ENCODE data around the gene ABCA2.

ABCA2 gene

GRCh38 chr9:137015540-137015930 lies 12.5 kb downstream of the ABCA2 start:
- no peak for TF ChIP-seq CTCF (IDR thresholded peaks at IDR 0.05; ENCODE audit: borderline replicate concordance, control extremely low read depth, extremely low read depth, insufficient read depth, missing control alignments)
- in situ Hi-C loops (cut with MboI; ENCODE audit: low sequenced_read_pairs, unreplicated experiment): no loop called here
- DNase-seq (ENCODE audit: low spot score): no peak

GRCh38 chr9:137014776-137015539 lies 13.1 kb downstream of the ABCA2 start:
- no peak for TF ChIP-seq CTCF (IDR thresholded peaks at IDR 0.05; ENCODE audit: borderline replicate concordance, control extremely low read depth, extremely low read depth, insufficient read depth, missing control alignments)
- no peak for DNase-seq (ENCODE audit: low spot score)
- in situ Hi-C loops (cut with MboI; ENCODE audit: low sequenced_read_pairs, unreplicated experiment): no loop called here

GRCh38 chr9:137014166-137014565 lies 13.9 kb downstream of the ABCA2 start:
- no peak for DNase-seq (ENCODE audit: low spot score)
- no peak for TF ChIP-seq CTCF (IDR thresholded peaks at IDR 0.05; ENCODE audit: borderline replicate concordance, control extremely low read depth, extremely low read depth, insufficient read depth, missing control alignments)
- in situ Hi-C loops (cut with MboI; ENCODE audit: low sequenced_read_pairs, unreplicated experiment): no loop called here

GRCh38 chr9:137013571-137013940 lies 14.5 kb downstream of the ABCA2 start:
- DNase-seq (ENCODE audit: low spot score): no peak
- no peak for TF ChIP-seq CTCF (IDR thresholded peaks at IDR 0.05; ENCODE audit: borderline replicate concordance, control extremely low read depth, extremely low read depth, insufficient read depth, missing control alignments)
- in situ Hi-C loops (cut with MboI; ENCODE audit: low sequenced_read_pairs, unreplicated experiment): no loop called here

GRCh38 chr9:137012694-137013570 lies 15.1 kb downstream of the ABCA2 start:
- in situ Hi-C loops (cut with MboI; ENCODE audit: low sequenced_read_pairs, unreplicated experiment): no loop called here
- DNase-seq (ENCODE audit: low spot score): no peak
- TF ChIP-seq CTCF (IDR thresholded peaks at IDR 0.05; ENCODE audit: borderline replicate concordance, control extremely low read depth, extremely low read depth, insufficient read depth, missing control alignments): no peak

GRCh38 chr9:137011907-137012675 lies 15.9 kb downstream of the ABCA2 start:
- in situ Hi-C loops (cut with MboI; ENCODE audit: low sequenced_read_pairs, unreplicated experiment): no loop called here
- DNase-seq (ENCODE audit: low spot score): no peak
- TF ChIP-seq CTCF (IDR thresholded peaks at IDR 0.05; ENCODE audit: borderline replicate concordance, control extremely low read depth, extremely low read depth, insufficient read depth, missing control alignments): no peak
